Measurements from ENCODE around the gene SPOCK3.

DNA sequence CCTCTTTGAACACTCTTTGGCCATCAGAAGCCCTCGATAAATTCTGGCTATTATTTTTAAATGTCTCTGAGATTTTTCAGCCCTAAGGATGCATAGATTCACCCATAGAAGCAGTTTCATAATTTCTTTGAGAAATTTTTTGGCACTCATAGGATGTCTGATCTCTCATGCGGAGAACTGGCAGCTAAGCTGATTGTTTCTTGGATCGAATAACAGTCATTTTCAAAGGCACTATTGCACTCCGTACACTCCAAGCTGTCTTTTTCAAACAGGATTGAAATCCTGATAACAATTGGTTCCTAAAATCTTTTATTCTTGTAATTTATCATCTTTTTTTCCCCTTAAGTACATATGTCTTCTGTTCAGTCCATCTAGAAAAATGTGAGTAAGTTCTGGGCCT, 411.9 kb downstream of the SPOCK3 start:
- TF ChIP-seq TBP (CRISPR knock-in tag; IDR thresholded peaks at IDR 0.05) (no peak), ZNF317 (CRISPR knock-in tag; IDR thresholded peaks at IDR 0.05) (no peak), MAZ (IDR thresholded peaks at IDR 0.05; ENCODE audit: borderline replicate concordance, low read depth, low read length) (no peak), MAZ (CRISPR knock-in tag; IDR thresholded peaks at IDR 0.05; ENCODE audit: low read depth) (no peak), EZH2 (conservative IDR thresholded peaks at IDR 0.05; ENCODE audit: low read depth, low read length) (no peak)
- TF ChIP-seq, protein P1, sequence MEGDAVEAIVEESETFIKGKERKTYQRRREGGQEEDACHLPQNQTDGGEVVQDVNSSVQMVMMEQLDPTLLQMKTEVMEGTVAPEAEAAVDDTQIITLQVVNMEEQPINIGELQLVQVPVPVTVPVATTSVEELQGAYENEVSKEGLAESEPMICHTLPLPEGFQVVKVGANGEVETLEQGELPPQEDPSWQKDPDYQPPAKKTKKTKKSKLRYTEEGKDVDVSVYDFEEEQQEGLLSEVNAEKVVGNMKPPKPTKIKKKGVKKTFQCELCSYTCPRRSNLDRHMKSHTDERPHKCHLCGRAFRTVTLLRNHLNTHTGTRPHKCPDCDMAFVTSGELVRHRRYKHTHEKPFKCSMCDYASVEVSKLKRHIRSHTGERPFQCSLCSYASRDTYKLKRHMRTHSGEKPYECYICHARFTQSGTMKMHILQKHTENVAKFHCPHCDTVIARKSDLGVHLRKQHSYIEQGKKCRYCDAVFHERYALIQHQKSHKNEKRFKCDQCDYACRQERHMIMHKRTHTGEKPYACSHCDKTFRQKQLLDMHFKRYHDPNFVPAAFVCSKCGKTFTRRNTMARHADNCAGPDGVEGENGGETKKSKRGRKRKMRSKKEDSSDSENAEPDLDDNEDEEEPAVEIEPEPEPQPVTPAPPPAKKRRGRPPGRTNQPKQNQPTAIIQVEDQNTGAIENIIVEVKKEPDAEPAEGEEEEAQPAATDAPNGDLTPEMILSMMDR (CRISPR knock-in tag; IDR thresholded peaks at IDR 0.05) = no peak
- TF ChIP-seq, protein P2, sequence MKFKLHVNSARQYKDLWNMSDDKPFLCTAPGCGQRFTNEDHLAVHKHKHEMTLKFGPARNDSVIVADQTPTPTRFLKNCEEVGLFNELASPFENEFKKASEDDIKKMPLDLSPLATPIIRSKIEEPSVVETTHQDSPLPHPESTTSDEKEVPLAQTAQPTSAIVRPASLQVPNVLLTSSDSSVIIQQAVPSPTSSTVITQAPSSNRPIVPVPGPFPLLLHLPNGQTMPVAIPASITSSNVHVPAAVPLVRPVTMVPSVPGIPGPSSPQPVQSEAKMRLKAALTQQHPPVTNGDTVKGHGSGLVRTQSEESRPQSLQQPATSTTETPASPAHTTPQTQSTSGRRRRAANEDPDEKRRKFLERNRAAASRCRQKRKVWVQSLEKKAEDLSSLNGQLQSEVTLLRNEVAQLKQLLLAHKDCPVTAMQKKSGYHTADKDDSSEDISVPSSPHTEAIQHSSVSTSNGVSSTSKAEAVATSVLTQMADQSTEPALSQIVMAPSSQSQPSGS (CRISPR knock-in tag; IDR thresholded peaks at IDR 0.05) = no peak
